Measurements from ENCODE around the gene LDLRAD3. TPM values are rescaled to one million over a fixed set of nuclear protein-coding genes. Genes with fewer than 3 reads are reported as not detected.
A peak's percentile ranks its signal among the peaks of the same experiment; 100 is the strongest.

Gene LDLRAD3
- total RNA-seq, 3 donors from 2014 or later: 1.0 to 8.1 (median 2.0) TPM

DNA sequence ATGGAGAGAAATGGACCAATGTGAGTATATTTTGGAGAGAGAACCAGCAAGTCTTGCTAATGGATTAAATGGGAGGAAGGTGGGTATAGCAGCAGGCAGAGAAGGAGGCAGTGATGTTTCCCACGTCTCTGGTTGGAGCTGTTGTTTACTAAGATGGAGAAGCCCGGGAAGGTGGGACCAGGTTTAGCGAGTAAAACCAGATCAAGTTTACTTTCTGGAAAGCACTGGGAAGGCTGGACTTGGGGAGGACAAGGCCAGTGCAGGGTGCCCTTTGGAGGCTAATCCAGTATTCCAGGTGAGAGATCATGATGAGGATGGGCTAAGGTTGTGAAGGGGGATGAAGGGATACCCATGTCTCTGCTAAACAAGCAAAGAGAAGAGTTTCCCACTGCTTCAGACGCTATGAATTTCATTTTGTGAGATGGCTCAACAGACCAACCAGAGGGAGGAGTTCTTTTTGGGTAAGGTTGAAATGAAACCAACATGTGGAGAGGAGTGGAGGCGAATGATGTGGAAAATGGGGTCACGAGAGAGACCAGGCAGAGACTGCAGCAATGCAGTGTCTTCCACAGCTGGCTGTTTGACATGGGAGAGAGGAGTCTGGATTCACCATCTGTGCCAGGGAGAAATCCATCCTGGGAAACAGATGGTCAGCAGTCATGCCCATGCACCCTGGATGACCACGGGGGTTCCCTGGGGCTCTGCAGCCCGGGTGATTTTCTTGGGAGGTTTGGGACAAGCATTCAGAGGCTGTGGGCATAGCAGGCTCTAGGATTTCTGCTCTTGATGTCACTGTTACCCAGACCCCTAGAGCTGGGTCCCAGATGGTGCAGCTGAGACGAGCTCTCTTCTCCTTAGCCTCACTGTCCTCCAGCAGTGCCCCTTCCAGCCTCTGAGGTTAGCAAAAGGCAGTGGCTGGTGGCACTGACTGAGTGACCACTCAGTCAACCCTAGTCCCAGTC, 320.4 kb downstream of the LDLRAD3 start:
- Histone ChIP-seq H3K9me3 (no peaks in the 10 kb centered on the region), H3K4me3 (no peak overlapping the region), H3K36me3 (ENCODE audit: low read depth) (no peaks in the 10 kb centered on the region), H3K4me1 (ENCODE audit: low read depth) (no peaks in the 10 kb centered on the region)
- intact Hi-C loops (cut with DNase I, micrococcal nuclease): no loop called here
- ATAC-seq (no peak), DNase-seq (no peak)
- TF ChIP-seq, protein P1, sequence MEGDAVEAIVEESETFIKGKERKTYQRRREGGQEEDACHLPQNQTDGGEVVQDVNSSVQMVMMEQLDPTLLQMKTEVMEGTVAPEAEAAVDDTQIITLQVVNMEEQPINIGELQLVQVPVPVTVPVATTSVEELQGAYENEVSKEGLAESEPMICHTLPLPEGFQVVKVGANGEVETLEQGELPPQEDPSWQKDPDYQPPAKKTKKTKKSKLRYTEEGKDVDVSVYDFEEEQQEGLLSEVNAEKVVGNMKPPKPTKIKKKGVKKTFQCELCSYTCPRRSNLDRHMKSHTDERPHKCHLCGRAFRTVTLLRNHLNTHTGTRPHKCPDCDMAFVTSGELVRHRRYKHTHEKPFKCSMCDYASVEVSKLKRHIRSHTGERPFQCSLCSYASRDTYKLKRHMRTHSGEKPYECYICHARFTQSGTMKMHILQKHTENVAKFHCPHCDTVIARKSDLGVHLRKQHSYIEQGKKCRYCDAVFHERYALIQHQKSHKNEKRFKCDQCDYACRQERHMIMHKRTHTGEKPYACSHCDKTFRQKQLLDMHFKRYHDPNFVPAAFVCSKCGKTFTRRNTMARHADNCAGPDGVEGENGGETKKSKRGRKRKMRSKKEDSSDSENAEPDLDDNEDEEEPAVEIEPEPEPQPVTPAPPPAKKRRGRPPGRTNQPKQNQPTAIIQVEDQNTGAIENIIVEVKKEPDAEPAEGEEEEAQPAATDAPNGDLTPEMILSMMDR (IDR thresholded peaks at IDR 0.05): no peak

DNA sequence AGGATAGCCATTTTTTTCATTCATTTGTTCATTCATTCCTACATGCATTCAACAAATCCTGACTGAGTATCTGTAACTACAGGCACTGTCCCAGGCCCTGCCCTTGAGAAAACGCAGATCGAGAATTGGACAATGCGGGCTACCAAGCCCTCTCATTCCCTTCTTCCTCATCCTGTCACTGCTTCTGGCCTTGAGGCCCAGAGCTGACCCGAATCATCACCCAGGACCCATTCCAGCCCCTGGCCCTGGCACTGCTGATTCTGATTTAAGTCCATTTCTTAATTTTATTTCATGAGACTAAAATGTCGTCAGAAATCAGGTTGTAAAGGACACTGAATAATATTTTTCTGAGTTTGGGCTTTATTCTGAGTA, 321.1 kb downstream of the LDLRAD3 start:
- H3K36me3 ChIP-seq (ENCODE audit: low read depth): no peaks in the 10 kb centered on the region
- H3K9me3 ChIP-seq: no peaks in the 10 kb centered on the region
- H3K4me3 ChIP-seq: no peak overlapping the region
- ATAC-seq: no peak
- DNase-seq: no peak
- intact Hi-C loops (cut with DNase I, micrococcal nuclease): loop anchor here in 1 of 2 donors (5.0 kb wide), 1 partner anchor 648 kb away; the partner anchor contains the start of gene FJX1
- TF ChIP-seq, protein P1 (IDR thresholded peaks at IDR 0.05): no peak
- no peaks in the 10 kb centered on the region for H3K4me1 ChIP-seq (ENCODE audit: low read depth)

DNA sequence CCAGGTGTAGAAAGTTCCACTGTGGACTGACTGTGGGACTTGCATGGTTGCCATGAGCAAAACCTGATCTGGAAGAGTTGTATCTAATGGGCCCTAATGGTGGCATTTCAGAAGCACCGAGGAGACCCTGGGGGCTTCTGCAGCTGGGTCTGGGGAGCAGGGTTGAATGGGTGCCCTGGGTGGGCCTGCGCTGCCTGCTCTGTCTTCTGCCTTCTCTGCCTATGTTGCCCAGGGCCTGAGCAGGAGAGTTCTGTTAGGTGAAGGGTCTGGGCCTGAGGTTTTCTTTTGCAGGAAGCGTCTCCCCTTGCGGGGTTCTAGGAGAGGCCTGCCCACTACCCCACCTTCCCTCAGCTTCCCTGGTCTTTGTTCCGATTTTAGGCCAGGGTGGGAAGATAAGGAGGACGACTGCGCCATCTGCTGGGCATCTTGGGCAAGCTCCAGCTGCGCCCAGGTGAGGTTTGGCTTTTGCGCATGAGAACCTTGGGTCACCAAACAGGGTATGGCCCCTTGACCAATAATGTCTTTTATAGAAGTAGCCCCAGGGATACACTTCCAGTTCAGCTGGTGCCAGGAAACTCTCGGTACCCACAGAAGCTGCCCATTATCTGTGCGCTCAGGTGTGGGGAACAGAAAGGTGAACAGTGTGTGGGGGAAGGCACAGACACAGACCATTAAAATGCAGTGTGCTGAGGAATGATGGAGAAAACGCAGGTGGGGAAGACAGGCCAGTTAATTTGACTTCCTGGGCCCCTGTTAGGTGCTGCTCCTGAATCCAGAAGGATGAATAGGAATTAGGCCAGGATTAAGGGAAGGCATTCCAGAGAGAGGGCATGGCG, 322.1 kb downstream of the LDLRAD3 start:
- TF ChIP-seq, protein P1 (IDR thresholded peaks at IDR 0.05): peak; percentile 62
- intact Hi-C loops (cut with DNase I, micrococcal nuclease): loop anchor here in 1 of 2 donors (5.0 kb wide), 1 partner anchor 649 kb away; the partner anchor contains the start of gene FJX1
- no peaks in the 10 kb centered on the region for H3K36me3 ChIP-seq (ENCODE audit: low read depth)
- H3K9me3 ChIP-seq: no peaks in the 10 kb centered on the region
- ATAC-seq (peak; percentile 79), DNase-seq (peak in 2 of 3 donors; percentile 68 to 72)
- H3K4me1 ChIP-seq (ENCODE audit: low read depth): no peaks in the 10 kb centered on the region
- H3K4me3 ChIP-seq: no peak overlapping the region

DNA sequence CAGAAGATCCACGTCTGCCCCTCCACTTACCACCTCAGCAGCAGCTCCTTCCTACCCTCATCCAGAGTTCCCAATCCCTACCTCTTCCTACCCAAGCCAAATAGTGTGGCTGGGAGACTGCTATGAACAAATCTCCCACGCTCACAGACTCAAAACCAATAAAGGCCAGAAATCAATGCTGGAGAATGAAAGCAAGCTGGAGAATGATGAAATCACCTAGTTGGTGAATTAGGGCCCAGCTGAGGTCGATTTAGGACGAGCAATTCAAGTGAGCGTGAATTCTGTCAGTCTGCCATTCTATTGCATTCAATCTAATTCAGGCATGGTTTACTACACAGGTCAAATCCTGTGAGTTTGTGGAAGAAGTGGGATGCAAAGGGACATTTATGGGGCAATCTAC, 322.9 kb downstream of the LDLRAD3 start:
- TF ChIP-seq, protein P1 (IDR thresholded peaks at IDR 0.05): no peak
- no peak for DNase-seq
- no peak for ATAC-seq
- no peaks in the 10 kb centered on the region for H3K9me3 ChIP-seq
- no peak overlapping the region for H3K4me3 ChIP-seq
- H3K4me1 ChIP-seq (ENCODE audit: low read depth): no peaks in the 10 kb centered on the region
- intact Hi-C loops (cut with DNase I, micrococcal nuclease): loop anchor here in 1 of 2 donors (5.0 kb wide), 1 partner anchor 649 kb away; the partner anchor contains the start of gene FJX1
- no peaks in the 10 kb centered on the region for H3K36me3 ChIP-seq (ENCODE audit: low read depth)

DNA sequence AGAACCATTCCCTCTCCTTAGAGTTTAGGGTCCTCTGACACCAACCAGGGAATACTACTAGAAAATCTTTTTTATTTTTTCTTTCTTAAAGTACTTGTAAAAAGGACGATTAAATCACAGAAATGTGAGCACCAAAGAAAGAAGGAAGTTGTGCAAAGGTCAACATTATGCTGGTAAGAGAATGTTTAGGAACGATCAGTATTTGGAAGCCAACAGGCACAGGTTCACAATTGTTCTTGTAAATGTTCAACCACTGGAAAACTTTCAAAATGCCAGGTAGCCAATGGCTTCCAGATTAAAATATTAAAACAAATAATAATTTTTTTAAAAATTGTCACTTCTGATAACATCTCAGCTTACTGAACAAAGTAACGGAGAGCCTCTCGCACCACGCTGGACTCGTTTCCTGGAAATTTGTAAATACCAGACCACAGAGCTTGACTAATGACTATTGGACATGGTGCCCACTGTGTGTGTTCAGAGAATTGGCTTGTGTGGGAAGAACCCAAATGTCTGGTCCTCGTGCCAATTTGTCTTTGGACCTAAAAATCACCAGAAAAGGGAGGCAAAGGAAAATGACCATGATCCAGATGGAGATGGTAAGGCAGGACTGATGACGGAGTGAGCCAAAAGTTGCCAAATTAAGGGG, 324.6 kb downstream of the LDLRAD3 start:
- Histone ChIP-seq H3K4me1 (ENCODE audit: low read depth) (no peaks in the 10 kb centered on the region), H3K4me3 (no peak overlapping the region), H3K9me3 (no peaks in the 10 kb centered on the region), H3K36me3 (ENCODE audit: low read depth) (no peaks in the 10 kb centered on the region)
- TF ChIP-seq, protein P1 (IDR thresholded peaks at IDR 0.05): no peak
- ATAC-seq: no peak
- no peak for DNase-seq
- intact Hi-C loops (cut with DNase I, micrococcal nuclease): loop anchor here in 1 of 2 donors (5.0 kb wide), 1 partner anchor 651 kb away; the partner anchor contains the start of gene FJX1
